ENCODE measurements around the gene SLC30A4. TPM values are rescaled to one million over a fixed set of nuclear protein-coding genes. Genes with fewer than 3 reads are reported as not detected.
A peak's percentile ranks its signal among the peaks of the same experiment; 100 is the strongest.

The SLC30A4 gene
- polyA plus RNA-seq, 1 of the 3 experiments (the other 2 are of a cell fraction) = 1.9 TPM

DNA sequence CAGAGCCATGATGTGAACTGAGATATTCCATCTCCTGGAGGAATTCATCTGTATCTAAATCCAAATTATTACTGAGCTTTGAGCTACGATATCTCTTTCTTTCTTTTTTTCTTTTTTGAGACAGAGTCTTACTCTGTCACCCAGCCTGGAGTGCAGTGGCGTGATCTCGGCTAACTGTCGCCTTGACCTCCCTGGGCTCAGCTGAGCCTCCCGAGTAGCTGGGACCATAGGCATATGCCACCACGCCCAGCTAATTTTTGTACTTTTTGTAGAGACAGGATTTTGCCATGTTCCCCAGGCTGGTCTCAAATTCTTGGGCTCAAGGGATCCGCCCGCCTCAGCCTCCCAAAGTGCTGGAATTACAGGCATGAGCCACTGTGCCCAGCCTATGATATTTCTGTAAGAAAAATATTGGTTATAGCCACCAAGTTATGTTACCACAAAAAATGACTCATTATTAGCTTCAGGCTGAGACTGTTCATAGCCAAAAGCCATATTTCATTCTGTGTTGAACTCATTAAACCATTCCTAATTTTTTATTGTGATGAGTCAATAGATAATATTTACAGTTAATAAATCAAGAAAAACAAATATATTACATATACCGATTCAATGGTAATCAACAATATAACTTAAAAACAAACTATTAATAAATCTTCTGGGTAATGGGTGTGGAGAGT, 27.1 kb upstream of the SLC30A4 start:
- no peak for DNase-seq
- H3K27me3 ChIP-seq (ENCODE audit: insufficient read depth) = no peaks in the 10 kb centered on the region
- no peak overlapping the region for H3K9ac ChIP-seq
- WGBS (ENCODE audit: low lambda C conversion rate) = 87% methylated on average over 9 of the region's 9 CpGs
- no peak overlapping the region for H3K4me3 ChIP-seq (ENCODE audit: low read depth in 2 of 2, low read length in 1 of 2)
- no peaks in the 10 kb centered on the region for H3K36me3 ChIP-seq (replicated peaks in 1 of 2; ENCODE audit: control insufficient read depth in 1 of 2, insufficient read depth in 2 of 2, low read length in 1 of 2)
- 0 out of 2 replicates have a peak overlapping the region, but pooled peaks have one; percentile 19 for H3K4me2 ChIP-seq
- no peaks in the 10 kb centered on the region for H3K9me3 ChIP-seq
- no peaks in the 10 kb centered on the region for H4K20me1 ChIP-seq (ENCODE audit: insufficient read depth)
- H3K27ac ChIP-seq (ENCODE audit: low read depth in 2 of 2, low read length in 1 of 2) = peak overlapping the region in 1 of 2 experiments; percentile 50; a peak in 2 of 4 replicates
- ChIA-PET POLR2A (interaction anchor here (1.1 kb wide), 1 partner anchor 35 kb away, joined by 3 read pairs; no protein-coding TSS in a partner anchor), CTCF (interaction anchor here (0.8 to 1.4 kb wide), 4 partner anchors 11 to 43 kb away, joined by 3 to 4 read pairs (median 3); no protein-coding TSS in a partner anchor)
- H3K4me1 ChIP-seq (ENCODE audit: control insufficient read depth in 1 of 2, insufficient read depth in 2 of 2, low read depth in 1 of 2, low read length in 1 of 2) = peaks cover 0 to 3% of the 10 kb centered on the region in 2 experiments; a peak in 1 of 4 replicates
- no peaks in the 10 kb centered on the region for H3K9me2 ChIP-seq
- H3F3A ChIP-seq (replicated peaks; ENCODE audit: insufficient read depth) = peaks cover 12% of the 10 kb centered on the region
- H2AFZ ChIP-seq (ENCODE audit: low read depth) = no peak overlapping the region
- H3K79me2 ChIP-seq (ENCODE audit: insufficient read depth) = no peaks in the 10 kb centered on the region
- no peak for TF ChIP-seq GABPA (IDR thresholded peaks at IDR 0.05; ENCODE audit: low read depth)
- TF ChIP-seq RFX5 (IDR thresholded peaks at IDR 0.05; ENCODE audit: low read length) = no peak
- TF ChIP-seq RCOR1 (IDR thresholded peaks at IDR 0.05; ENCODE audit: low read length) = no peak
- TF ChIP-seq EZH2phosphoT487 (IDR thresholded peaks at IDR 0.05; ENCODE audit: borderline replicate concordance, low read depth) = no peak
- TF ChIP-seq CHD2 (IDR thresholded peaks at IDR 0.05; ENCODE audit: low read length, partially characterized antibody) = no peak
- no peak for TF ChIP-seq TAF1 (IDR thresholded peaks at IDR 0.05; ENCODE audit: borderline replicate concordance, low read depth, low read length)
- TF ChIP-seq RXRA (IDR thresholded peaks at IDR 0.05; ENCODE audit: borderline replicate concordance, low read depth) = no peak
- TF ChIP-seq MEF2A (IDR thresholded peaks at IDR 0.05; ENCODE audit: borderline replicate concordance, low read depth) = no peak
- TF ChIP-seq MXI1 (IDR thresholded peaks at IDR 0.05; ENCODE audit: low read depth, low read length) = no peak
- TF ChIP-seq POLR2AphosphoS5 (IDR thresholded peaks at IDR 0.05; ENCODE audit: low read depth, low read length) = no peak
- TF ChIP-seq FOSL2 (IDR thresholded peaks at IDR 0.05; ENCODE audit: borderline replicate concordance, low read depth) = peak; percentile 48; the same call in 1 of the 2 replicates
- TF ChIP-seq NFIC (IDR thresholded peaks at IDR 0.05; ENCODE audit: borderline replicate concordance) = no peak
- TF ChIP-seq FOXJ3 (CRISPR knock-in tag; IDR thresholded peaks at IDR 0.05) = no peak
- TF ChIP-seq JUND (IDR thresholded peaks at IDR 0.05) = peak; percentile 39; the same call in 1 of the 2 replicates

DNA sequence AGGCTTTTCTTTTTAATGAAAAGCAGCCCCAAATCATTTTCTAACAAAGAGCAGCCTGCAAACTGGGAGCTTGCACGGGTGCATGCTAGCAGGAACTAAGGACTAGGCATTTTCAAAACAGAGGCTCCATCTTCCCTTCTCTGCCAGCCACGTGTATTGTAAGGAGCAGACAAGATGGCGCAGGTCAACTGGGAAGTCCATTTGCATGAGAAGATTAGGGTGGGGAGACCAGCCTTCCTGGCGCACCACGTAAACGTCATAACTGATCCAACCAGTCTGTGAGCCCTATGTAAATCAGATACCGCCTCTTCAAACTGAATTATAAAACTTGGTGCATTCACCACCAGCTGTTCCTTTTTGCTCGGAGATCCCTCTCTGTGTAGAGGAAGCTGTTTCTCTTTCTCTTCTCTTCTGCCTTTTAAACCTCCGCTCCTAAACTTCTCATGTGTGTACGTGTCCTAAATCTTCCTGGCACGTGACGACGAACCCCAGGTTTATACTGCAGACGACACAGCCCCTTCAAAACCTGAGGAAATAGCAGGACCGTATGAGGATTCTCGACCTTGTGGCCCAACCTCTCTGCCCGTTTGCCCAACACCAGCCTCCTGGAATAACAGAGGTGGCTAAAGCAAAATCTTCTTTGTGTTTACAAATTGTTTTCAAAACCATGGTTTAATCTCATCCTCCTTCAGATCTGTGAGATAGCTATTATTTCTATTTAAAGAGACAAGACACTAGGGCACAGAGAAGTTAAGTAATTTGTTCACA, 26.4 kb upstream of the SLC30A4 start:
- Histone ChIP-seq H3K27ac (ENCODE audit: low read depth in 2 of 2, low read length in 1 of 2) (no peak overlapping the region), H3K4me2 (no peak overlapping the region), H3K9me2 (no peaks in the 10 kb centered on the region), H2AFZ (ENCODE audit: low read depth) (no peak overlapping the region), H4K20me1 (ENCODE audit: insufficient read depth) (no peaks in the 10 kb centered on the region), H3K4me1 (ENCODE audit: control insufficient read depth in 1 of 2, insufficient read depth in 2 of 2, low read depth in 1 of 2, low read length in 1 of 2) (peaks cover 0 to 3% of the 10 kb centered on the region in 2 experiments; a peak in 1 of 4 replicates), H3K79me2 (ENCODE audit: insufficient read depth) (no peaks in the 10 kb centered on the region), H3K36me3 (replicated peaks in 1 of 2; ENCODE audit: control insufficient read depth in 1 of 2, insufficient read depth in 2 of 2, low read length in 1 of 2) (no peaks in the 10 kb centered on the region), H3K27me3 (ENCODE audit: insufficient read depth) (no peaks in the 10 kb centered on the region), H3F3A (replicated peaks; ENCODE audit: insufficient read depth) (peaks cover 12% of the 10 kb centered on the region), H3K4me3 (ENCODE audit: low read depth in 2 of 2, low read length in 1 of 2) (no peak overlapping the region), H3K9ac (no peak overlapping the region), H3K9me3 (no peaks in the 10 kb centered on the region)
- DNase-seq = no peak
- POLR2A ChIA-PET = interaction anchor here (1.1 kb wide), 1 partner anchor 36 kb away, joined by 3 read pairs; no protein-coding TSS in a partner anchor
- CTCF ChIA-PET = interaction anchor here (0.8 to 1.4 kb wide), 4 partner anchors 12 to 42 kb away, joined by 3 to 4 read pairs (median 3); no protein-coding TSS in a partner anchor
- TF ChIP-seq SIN3A (IDR thresholded peaks at IDR 0.05; ENCODE audit: borderline replicate concordance, low read depth, low read length) (no peak), MEF2A (IDR thresholded peaks at IDR 0.05; ENCODE audit: borderline replicate concordance, low read depth) (no peak), NRF1 (IDR thresholded peaks at IDR 0.05; ENCODE audit: low read depth, low read length) (no peak), TCF12 (IDR thresholded peaks at IDR 0.05) (no peak), TEAD4 (IDR thresholded peaks at IDR 0.05; ENCODE audit: borderline replicate concordance, insufficient read depth) (no peak), EZH2phosphoT487 (IDR thresholded peaks at IDR 0.05; ENCODE audit: borderline replicate concordance, low read depth) (no peak)
- TF ChIP-seq, protein P1, sequence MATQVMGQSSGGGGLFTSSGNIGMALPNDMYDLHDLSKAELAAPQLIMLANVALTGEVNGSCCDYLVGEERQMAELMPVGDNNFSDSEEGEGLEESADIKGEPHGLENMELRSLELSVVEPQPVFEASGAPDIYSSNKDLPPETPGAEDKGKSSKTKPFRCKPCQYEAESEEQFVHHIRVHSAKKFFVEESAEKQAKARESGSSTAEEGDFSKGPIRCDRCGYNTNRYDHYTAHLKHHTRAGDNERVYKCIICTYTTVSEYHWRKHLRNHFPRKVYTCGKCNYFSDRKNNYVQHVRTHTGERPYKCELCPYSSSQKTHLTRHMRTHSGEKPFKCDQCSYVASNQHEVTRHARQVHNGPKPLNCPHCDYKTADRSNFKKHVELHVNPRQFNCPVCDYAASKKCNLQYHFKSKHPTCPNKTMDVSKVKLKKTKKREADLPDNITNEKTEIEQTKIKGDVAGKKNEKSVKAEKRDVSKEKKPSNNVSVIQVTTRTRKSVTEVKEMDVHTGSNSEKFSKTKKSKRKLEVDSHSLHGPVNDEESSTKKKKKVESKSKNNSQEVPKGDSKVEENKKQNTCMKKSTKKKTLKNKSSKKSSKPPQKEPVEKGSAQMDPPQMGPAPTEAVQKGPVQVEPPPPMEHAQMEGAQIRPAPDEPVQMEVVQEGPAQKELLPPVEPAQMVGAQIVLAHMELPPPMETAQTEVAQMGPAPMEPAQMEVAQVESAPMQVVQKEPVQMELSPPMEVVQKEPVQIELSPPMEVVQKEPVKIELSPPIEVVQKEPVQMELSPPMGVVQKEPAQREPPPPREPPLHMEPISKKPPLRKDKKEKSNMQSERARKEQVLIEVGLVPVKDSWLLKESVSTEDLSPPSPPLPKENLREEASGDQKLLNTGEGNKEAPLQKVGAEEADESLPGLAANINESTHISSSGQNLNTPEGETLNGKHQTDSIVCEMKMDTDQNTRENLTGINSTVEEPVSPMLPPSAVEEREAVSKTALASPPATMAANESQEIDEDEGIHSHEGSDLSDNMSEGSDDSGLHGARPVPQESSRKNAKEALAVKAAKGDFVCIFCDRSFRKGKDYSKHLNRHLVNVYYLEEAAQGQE (IDR thresholded peaks at IDR 0.05; ENCODE audit: low read depth, low read length) = no peak
- 93% methylated on average over 17 of the region's 17 CpGs for WGBS (ENCODE audit: low lambda C conversion rate)
